GM23338 (cell line): Measurements from ENCODE around the gene MCTP1. TPM values are rescaled to one million over a fixed set of nuclear protein-coding genes. Genes with fewer than 3 reads are reported as not detected.
A peak's percentile ranks its signal among the peaks of the same experiment; 100 is the strongest.

Experiments used
- ATAC-seq: fragments of 200-7000 bp; cut with Tn5 transposase; 3 replicates; pipeline ENCODE4 v1.9.1; 2020
- DNase-seq: peaks from one replicate; pipeline ENCODE4 v3.0.0-alpha.2; 2015; ENCODE audit warnings: low spot score
- H2AFZ ChIP-seq: fragments of 200-600 bp; sonication (generic); 2 replicates; pipeline ENCODE4 v1.8.0; 2016; ENCODE audit warnings: antibody characterized with exemption, mild to moderate bottlenecking, moderate library complexity
- H3F3A ChIP-seq: fragments of 200-600 bp; sonication (generic); replicated peaks from 2 replicates; pipeline ENCODE4 v1.8.0; 2017; ENCODE audit warnings: antibody characterized with exemption, mixed run types, low read depth
- H3K27ac ChIP-seq: fragments of 200-600 bp; sonication (generic); 2 replicates; pipeline ENCODE4 v1.6.1; 2016; ENCODE audit warnings: low read depth
- H3K27me3 ChIP-seq: fragments of 200-600 bp; sonication (generic); 2 replicates; pipeline ENCODE4 v1.8.0; 2016; ENCODE audit warnings: mild to moderate bottlenecking, mixed run types, moderate library complexity; ENCODE audit not compliant: insufficient read depth
- H3K36me3 ChIP-seq: fragments of 200-600 bp; sonication (generic); 2 replicates; pipeline ENCODE4 v1.8.0; 2016; ENCODE audit warnings: mild to moderate bottlenecking; ENCODE audit not compliant: insufficient read depth
- H3K4me1 ChIP-seq: fragments of 200-600 bp; sonication (generic); 2 replicates; pipeline ENCODE4 v1.8.0; 2016; ENCODE audit warnings: mild to moderate bottlenecking, moderate library complexity; ENCODE audit not compliant: insufficient read depth
- H3K4me2 ChIP-seq: fragments of 200-600 bp; sonication (generic); 2 replicates; pipeline ENCODE4 v1.7.1; 2017; ENCODE audit warnings: mixed run types
- H3K4me3 ChIP-seq: fragments of 200-600 bp; sonication (generic); 2 replicates; pipeline ENCODE4 v1.6.1; 2016; ENCODE audit warnings: mixed run types
- H3K79me2 ChIP-seq: fragments of 200-600 bp; sonication (generic); replicated peaks from 2 replicates; pipeline ENCODE4 v1.8.0; 2017; ENCODE audit warnings: mild to moderate bottlenecking; ENCODE audit not compliant: insufficient read depth
- H3K9me2 ChIP-seq: fragments of 200-600 bp; sonication (generic); 2 replicates; pipeline ENCODE4 v1.8.0; 2017; ENCODE audit not compliant: insufficient read depth
- H4K20me1 ChIP-seq: fragments of 200-600 bp; sonication (generic); replicated peaks from 2 replicates; pipeline ENCODE4 v1.8.0; 2017; ENCODE audit warnings: mild to moderate bottlenecking; ENCODE audit not compliant: insufficient read depth
- H3K27ac Mint-ChIP-seq: 2 replicates; pipeline ENCODE4 v1.8.0; 2020; ENCODE audit warnings: inconsistent platforms, mild to moderate bottlenecking, moderate library complexity, mixed read lengths
- H3K27me3 Mint-ChIP-seq: 3 replicates; pipeline ENCODE4 v1.8.0; 2022; ENCODE audit warnings: low read depth, mild to moderate bottlenecking, moderate library complexity, mixed read lengths, inconsistent platforms; ENCODE audit not compliant: insufficient read depth, poor library complexity
- H3K36me3 Mint-ChIP-seq: 3 replicates; pipeline ENCODE4 v1.8.0; 2021; ENCODE audit warnings: low read depth, mild to moderate bottlenecking, inconsistent platforms, moderate library complexity, mixed read lengths
- H3K4me1 Mint-ChIP-seq: 3 replicates; pipeline ENCODE4 v1.8.0; 2020; ENCODE audit warnings: mild to moderate bottlenecking, inconsistent platforms, mixed read lengths
- H3K4me3 Mint-ChIP-seq: 3 replicates; pipeline ENCODE4 v1.8.0; 2021; ENCODE audit warnings: moderate library complexity, mild to moderate bottlenecking, inconsistent platforms, mixed read lengths
- H3K9me3 Mint-ChIP-seq: 3 replicates; pipeline ENCODE4 v1.8.0; 2020; ENCODE audit warnings: moderate library complexity, mild to moderate bottlenecking, inconsistent platforms, mixed read lengths
- CREB1 ChIP-seq: fragments of 250-450 bp; sonication (Bioruptor Pico); IDR thresholded peaks from 2 replicates; pipeline ENCODE4 v1.5.0; 2020; ENCODE audit warnings: low read depth, mild to moderate bottlenecking, moderate library complexity
- NANOG ChIP-seq: IDR thresholded peaks from 2 replicates; pipeline ENCODE4 v1.6.1; 2016; ENCODE audit warnings: antibody characterized with exemption, borderline replicate concordance
- POLR2AphosphoS5 ChIP-seq: IDR thresholded peaks from 2 replicates; pipeline ENCODE4 v1.6.1; 2016; ENCODE audit warnings: antibody characterized with exemption, low read depth
- polyA plus RNA-seq: library from polyadenylated mRNA; unstranded; fragments of >200 nt; fragmentation: Nextera tagmentation; extraction: Ambion mirVana; gene quantifications from 2 replicates; pipeline ENCODE4 v1.2.1, GENCODE V29; 2016
- total RNA-seq: library from RNA; depleted of rRNA; stranded (reverse); fragments of >200 nt; shearing (Covaris generic); gene quantifications from 2 replicates; pipeline ENCODE4 v1.2.3, GENCODE V29; 2014
- TF ChIP-seq, protein P1 (sequence below): fragments of 250-450 bp; sonication (Bioruptor Pico); IDR thresholded peaks from 2 replicates; pipeline ENCODE4 v1.5.0; 2020; ENCODE audit warnings: mild to moderate bottlenecking, moderate library complexity
- TF ChIP-seq, protein P2 (sequence below), 2 experiments: fragments of 200-600 bp in 1 of 2; sonication (generic) in 1 of 2; conservative IDR thresholded peaks; 2 replicates each; pipeline versions ENCODE4 v1.5.1 to v1.6.1; 2016 to 2017; ENCODE audit warnings: antibody characterized with exemption in 2 of 2, low read depth in 2 of 2, mild to moderate bottlenecking in 2 of 2, moderate library complexity in 1 of 2

MCTP1 gene
- total and polyA plus RNA-seq, 2 experiments from 2014 or later: 3.7 to 4.2 TPM

DNA sequence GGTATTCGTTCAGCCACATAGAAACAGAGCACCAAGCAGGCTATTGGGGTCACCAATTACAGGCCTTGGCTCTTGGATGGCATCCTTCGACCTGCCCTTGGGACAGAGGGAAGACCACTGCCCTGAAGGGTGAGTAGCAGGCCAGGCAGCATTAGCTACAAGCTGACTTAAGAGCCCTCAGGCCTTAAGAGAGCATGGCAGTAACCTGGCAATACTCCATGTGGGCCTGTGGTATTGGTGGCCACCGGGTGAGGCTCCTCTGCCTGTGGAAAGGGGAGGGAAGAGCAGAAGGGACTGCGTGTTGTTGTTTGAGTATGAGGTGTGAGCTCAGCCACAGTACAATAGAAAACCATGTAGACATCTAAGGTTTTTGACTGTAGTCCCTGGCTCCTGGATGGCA is 170.6 kb downstream of the MCTP1 start:
- no peaks in the 10 kb centered on the region for H3K27me3 ChIP-seq
- peaks cover 6% of the 10 kb centered on the region for H3K4me1 ChIP-seq
- no peaks in the 10 kb centered on the region for H3F3A ChIP-seq
- Mint-ChIP-seq H3K27ac (no peak overlapping the region), H3K4me1 (peaks cover 7% of the 10 kb centered on the region; the same call in 2 of the 3 replicates), H3K36me3 (no peaks in the 10 kb centered on the region), H3K4me3 (no peak overlapping the region), H3K27me3 (peaks cover 2% of the 10 kb centered on the region), H3K9me3 (no peaks in the 10 kb centered on the region; the same call in 2 of the 3 replicates)
- no peak overlapping the region for H3K4me2 ChIP-seq
- no peaks in the 10 kb centered on the region for H3K36me3 ChIP-seq
- H3K27ac ChIP-seq: no peak overlapping the region
- no peaks in the 10 kb centered on the region for H3K79me2 ChIP-seq
- H2AFZ ChIP-seq: no peak overlapping the region
- no peaks in the 10 kb centered on the region for H4K20me1 ChIP-seq
- TF ChIP-seq, protein P1, sequence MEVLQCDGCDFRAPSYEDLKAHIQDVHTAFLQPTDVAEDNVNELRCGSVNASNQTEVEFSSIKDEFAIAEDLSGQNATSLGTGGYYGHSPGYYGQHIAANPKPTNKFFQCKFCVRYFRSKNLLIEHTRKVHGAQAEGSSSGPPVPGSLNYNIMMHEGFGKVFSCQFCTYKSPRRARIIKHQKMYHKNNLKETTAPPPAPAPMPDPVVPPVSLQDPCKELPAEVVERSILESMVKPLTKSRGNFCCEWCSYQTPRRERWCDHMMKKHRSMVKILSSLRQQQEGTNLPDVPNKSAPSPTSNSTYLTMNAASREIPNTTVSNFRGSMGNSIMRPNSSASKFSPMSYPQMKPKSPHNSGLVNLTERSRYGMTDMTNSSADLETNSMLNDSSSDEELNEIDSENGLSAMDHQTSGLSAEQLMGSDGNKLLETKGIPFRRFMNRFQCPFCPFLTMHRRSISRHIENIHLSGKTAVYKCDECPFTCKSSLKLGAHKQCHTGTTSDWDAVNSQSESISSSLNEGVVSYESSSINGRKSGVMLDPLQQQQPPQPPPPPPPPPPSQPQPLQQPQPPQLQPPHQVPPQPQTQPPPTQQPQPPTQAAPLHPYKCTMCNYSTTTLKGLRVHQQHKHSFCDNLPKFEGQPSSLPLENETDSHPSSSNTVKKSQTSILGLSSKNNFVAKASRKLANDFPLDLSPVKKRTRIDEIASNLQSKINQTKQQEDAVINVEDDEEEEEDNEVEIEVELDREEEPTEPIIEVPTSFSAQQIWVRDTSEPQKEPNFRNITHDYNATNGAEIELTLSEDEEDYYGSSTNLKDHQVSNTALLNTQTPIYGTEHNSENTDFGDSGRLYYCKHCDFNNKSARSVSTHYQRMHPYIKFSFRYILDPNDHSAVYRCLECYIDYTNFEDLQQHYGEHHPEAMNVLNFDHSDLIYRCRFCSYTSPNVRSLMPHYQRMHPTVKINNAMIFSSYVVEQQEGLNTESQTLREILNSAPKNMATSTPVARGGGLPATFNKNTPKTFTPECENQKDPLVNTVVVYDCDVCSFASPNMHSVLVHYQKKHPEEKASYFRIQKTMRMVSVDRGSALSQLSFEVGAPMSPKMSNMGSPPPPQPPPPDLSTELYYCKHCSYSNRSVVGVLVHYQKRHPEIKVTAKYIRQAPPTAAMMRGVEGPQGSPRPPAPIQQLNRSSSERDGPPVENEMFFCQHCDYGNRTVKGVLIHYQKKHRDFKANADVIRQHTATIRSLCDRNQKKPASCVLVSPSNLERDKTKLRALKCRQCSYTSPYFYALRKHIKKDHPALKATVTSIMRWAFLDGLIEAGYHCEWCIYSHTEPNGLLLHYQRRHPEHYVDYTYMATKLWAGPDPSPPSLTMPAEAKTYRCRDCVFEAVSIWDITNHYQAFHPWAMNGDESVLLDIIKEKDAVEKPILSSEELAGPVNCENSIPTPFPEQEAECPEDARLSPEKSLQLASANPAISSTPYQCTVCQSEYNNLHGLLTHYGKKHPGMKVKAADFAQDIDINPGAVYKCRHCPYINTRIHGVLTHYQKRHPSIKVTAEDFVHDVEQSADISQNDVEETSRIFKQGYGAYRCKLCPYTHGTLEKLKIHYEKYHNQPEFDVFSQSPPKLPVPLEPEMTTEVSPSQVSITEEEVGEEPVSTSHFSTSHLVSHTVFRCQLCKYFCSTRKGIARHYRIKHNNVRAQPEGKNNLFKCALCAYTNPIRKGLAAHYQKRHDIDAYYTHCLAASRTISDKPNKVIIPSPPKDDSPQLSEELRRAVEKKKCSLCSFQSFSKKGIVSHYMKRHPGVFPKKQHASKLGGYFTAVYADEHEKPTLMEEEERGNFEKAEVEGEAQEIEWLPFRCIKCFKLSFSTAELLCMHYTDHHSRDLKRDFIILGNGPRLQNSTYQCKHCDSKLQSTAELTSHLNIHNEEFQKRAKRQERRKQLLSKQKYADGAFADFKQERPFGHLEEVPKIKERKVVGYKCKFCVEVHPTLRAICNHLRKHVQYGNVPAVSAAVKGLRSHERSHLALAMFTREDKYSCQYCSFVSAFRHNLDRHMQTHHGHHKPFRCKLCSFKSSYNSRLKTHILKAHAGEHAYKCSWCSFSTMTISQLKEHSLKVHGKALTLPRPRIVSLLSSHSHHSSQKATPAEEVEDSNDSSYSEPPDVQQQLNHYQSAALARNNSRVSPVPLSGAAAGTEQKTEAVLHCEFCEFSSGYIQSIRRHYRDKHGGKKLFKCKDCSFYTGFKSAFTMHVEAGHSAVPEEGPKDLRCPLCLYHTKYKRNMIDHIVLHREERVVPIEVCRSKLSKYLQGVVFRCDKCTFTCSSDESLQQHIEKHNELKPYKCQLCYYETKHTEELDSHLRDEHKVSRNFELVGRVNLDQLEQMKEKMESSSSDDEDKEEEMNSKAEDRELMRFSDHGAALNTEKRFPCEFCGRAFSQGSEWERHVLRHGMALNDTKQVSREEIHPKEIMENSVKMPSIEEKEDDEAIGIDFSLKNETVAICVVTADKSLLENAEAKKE (CRISPR knock-in tag): no peak
- TF ChIP-seq POLR2AphosphoS5 (no peak), NANOG (no peak)
- H3K9me2 ChIP-seq: no peaks in the 10 kb centered on the region
- no peak overlapping the region for H3K4me3 ChIP-seq
- ATAC-seq (no peak), DNase-seq (no peak)

DNA sequence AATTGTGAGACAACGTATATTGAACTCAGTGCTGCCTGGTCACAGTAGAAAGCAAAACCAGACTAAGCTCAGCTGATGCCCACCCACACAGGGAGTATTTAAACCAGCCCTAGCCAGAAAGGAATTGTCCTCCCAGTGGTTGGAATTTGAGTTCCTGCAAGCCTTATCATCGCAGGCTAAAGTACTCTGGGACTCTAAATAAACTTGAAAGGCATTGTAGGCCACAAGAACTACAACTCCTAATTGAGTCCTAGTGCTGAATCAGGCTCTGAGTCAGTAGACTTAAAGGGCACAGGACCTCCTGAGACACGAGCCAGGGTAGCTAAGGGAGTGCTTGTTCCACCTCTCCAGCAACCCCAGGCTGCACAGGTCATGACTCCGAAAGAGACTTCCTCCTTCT is 171.4 kb downstream of the MCTP1 start:
- H2AFZ ChIP-seq: no peak overlapping the region
- peaks cover 6% of the 10 kb centered on the region for H3K4me1 ChIP-seq
- H3K27me3 ChIP-seq: no peaks in the 10 kb centered on the region
- Mint-ChIP-seq H3K9me3 (no peaks in the 10 kb centered on the region; the same call in 2 of the 3 replicates), H3K4me1 (peaks cover 7% of the 10 kb centered on the region; the same call in 2 of the 3 replicates), H3K27me3 (peaks cover 2% of the 10 kb centered on the region), H3K27ac (no peak overlapping the region), H3K36me3 (no peaks in the 10 kb centered on the region), H3K4me3 (no peak overlapping the region)
- H3K4me2 ChIP-seq: no peak overlapping the region
- H4K20me1 ChIP-seq: no peaks in the 10 kb centered on the region
- no peak overlapping the region for H3K4me3 ChIP-seq
- H3K9me2 ChIP-seq: no peaks in the 10 kb centered on the region
- DNase-seq (peak; percentile 59), ATAC-seq (peak; percentile 90)
- no peaks in the 10 kb centered on the region for H3K36me3 ChIP-seq
- no peak overlapping the region for H3K27ac ChIP-seq
- H3K79me2 ChIP-seq: no peaks in the 10 kb centered on the region
- H3F3A ChIP-seq: no peaks in the 10 kb centered on the region
- no peak for TF ChIP-seq CREB1 (CRISPR knock-in tag)
- TF ChIP-seq, protein P2, sequence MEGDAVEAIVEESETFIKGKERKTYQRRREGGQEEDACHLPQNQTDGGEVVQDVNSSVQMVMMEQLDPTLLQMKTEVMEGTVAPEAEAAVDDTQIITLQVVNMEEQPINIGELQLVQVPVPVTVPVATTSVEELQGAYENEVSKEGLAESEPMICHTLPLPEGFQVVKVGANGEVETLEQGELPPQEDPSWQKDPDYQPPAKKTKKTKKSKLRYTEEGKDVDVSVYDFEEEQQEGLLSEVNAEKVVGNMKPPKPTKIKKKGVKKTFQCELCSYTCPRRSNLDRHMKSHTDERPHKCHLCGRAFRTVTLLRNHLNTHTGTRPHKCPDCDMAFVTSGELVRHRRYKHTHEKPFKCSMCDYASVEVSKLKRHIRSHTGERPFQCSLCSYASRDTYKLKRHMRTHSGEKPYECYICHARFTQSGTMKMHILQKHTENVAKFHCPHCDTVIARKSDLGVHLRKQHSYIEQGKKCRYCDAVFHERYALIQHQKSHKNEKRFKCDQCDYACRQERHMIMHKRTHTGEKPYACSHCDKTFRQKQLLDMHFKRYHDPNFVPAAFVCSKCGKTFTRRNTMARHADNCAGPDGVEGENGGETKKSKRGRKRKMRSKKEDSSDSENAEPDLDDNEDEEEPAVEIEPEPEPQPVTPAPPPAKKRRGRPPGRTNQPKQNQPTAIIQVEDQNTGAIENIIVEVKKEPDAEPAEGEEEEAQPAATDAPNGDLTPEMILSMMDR (conservative IDR thresholded peaks at IDR 0.05; ENCODE audit: low read depth in 2 of 2): peak; percentile 13 to 39; a peak in 2 of 4 replicates
